Stimulated activated CD4-positive, alpha-beta T cell treated with anti-CD3 and anti-CD28 coated beads, TNF-alpha, amount 100 ng/mL, for 24 hours (primary cell): Measurements from ENCODE around the gene PTPN2.
"Not testable (repeated sequence)": the region's sequence is repeated elsewhere in the genome, so short reads cannot be mapped to it uniquely, and the experiment has no call there.

Experiments used
- DNase-seq, 3 experiments: peaks; one replicate each; pipeline ENCODE4 v3.0.0-alpha.2; 2020; ENCODE audit warnings: low read depth in 3 of 3

Gene PTPN2

GRCh38 chr18:12827588-12827987, 56.4 kb downstream of the PTPN2 start:
- no peak for DNase-seq

GRCh38 chr18:12825230-12825629, 58.8 kb downstream of the PTPN2 start:
- no peak for DNase-seq

- no peak for DNase-seq
These were observed 60.1 kb downstream of the PTPN2 start for GRCh38 chr18:12823892-12824291.

GRCh38 chr18:12821408-12821807, 62.6 kb downstream of the PTPN2 start:
- DNase-seq, result no peak

GRCh38 chr18:12820506-12820905, 63.5 kb downstream of the PTPN2 start:
- DNase-seq, result no peak

GRCh38 chr18:12819841-12820240, 64.2 kb downstream of the PTPN2 start:
- DNase-seq, result no peak

- no peak for DNase-seq
These were observed 64.7 kb downstream of the PTPN2 start for GRCh38 chr18:12819322-12819721.

- no peak for DNase-seq
These were observed 65.8 kb downstream of the PTPN2 start for GRCh38 chr18:12818243-12818642.

GRCh38 chr18:12816451-12816850, 67.6 kb downstream of the PTPN2 start:
- DNase-seq, result no peak

- peak in 1 of 3 experiments; percentile 9 for DNase-seq
These were observed 72.7 kb downstream of the PTPN2 start for GRCh38 chr18:12811191-12811950.

- no peak for DNase-seq
These were observed 80.7 kb downstream of the PTPN2 start for GRCh38 chr18:12803069-12803936.

- DNase-seq, result no peak
These were observed 81.5 kb downstream of the PTPN2 start for GRCh38 chr18:12802538-12802937.

GRCh38 chr18:12796448-12796847, 87.6 kb downstream of the PTPN2 start:
- DNase-seq, result no peak

GRCh38 chr18:12791610-12792009, 92.4 kb downstream of the PTPN2 start:
- DNase-seq, result no peak

- DNase-seq, result no peak
These were observed 97.4 kb downstream of the PTPN2 start for GRCh38 chr18:12786669-12787068.

- DNase-seq, result no peak
These were observed 100.5 kb downstream of the PTPN2 start for GRCh38 chr18:12783524-12783923.

GRCh38 chr18:12782521-12782920, 101.5 kb downstream of the PTPN2 start:
- no peak for DNase-seq

- DNase-seq, result no peak
These were observed 104.6 kb downstream of the PTPN2 start for GRCh38 chr18:12779456-12779855.

GRCh38 chr18:12779043-12779442, 105.0 kb downstream of the PTPN2 start:
- DNase-seq, result no peak

- DNase-seq, result no peak
These were observed 106.5 kb downstream of the PTPN2 start for GRCh38 chr18:12777500-12777944.

GRCh38 chr18:12776821-12777471, 107.1 kb downstream of the PTPN2 start:
- no peak for DNase-seq

GRCh38 chr18:12776415-12776814, 107.6 kb downstream of the PTPN2 start:
- DNase-seq, result not testable (repeated sequence)
